ENCODE data around the gene NMNAT3. TPM values are rescaled to one million over a fixed set of nuclear protein-coding genes. Genes with fewer than 3 reads are reported as not detected.

Gene NMNAT3
- total RNA-seq, 2 donors from 2014 or later = 4.5 to 4.6 TPM

- Histone ChIP-seq H3K9me3 (no peaks in the 10 kb centered on the region), H3K9ac (ENCODE audit: low read depth in 2 of 2, low read length in 2 of 2) (no peak overlapping the region), H3K27ac (no peak overlapping the region), H3K27me3 (no peaks in the 10 kb centered on the region), H3K36me3 (no peaks in the 10 kb centered on the region), H3K4me3 (no peak overlapping the region), H3K4me1 (no peaks in the 10 kb centered on the region)
- TF ChIP-seq, protein P1, sequence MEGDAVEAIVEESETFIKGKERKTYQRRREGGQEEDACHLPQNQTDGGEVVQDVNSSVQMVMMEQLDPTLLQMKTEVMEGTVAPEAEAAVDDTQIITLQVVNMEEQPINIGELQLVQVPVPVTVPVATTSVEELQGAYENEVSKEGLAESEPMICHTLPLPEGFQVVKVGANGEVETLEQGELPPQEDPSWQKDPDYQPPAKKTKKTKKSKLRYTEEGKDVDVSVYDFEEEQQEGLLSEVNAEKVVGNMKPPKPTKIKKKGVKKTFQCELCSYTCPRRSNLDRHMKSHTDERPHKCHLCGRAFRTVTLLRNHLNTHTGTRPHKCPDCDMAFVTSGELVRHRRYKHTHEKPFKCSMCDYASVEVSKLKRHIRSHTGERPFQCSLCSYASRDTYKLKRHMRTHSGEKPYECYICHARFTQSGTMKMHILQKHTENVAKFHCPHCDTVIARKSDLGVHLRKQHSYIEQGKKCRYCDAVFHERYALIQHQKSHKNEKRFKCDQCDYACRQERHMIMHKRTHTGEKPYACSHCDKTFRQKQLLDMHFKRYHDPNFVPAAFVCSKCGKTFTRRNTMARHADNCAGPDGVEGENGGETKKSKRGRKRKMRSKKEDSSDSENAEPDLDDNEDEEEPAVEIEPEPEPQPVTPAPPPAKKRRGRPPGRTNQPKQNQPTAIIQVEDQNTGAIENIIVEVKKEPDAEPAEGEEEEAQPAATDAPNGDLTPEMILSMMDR (IDR thresholded peaks at IDR 0.05) = no peak
- intact Hi-C loops (cut with DNase I) = no loop called here
- DNase-seq = no peak
Observed at GRCh38 chr3:139676108-139676507, 1.7 kb downstream of the NMNAT3 start.

GRCh38 chr3:139675327-139675726 is 2.4 kb downstream of the NMNAT3 start:
- DNase-seq = no peak
- no peaks in the 10 kb centered on the region for H3K36me3 ChIP-seq
- TF ChIP-seq, protein P1 (IDR thresholded peaks at IDR 0.05) = no peak
- H3K4me1 ChIP-seq = no peaks in the 10 kb centered on the region
- H3K9ac ChIP-seq (ENCODE audit: low read depth in 2 of 2, low read length in 2 of 2) = no peak overlapping the region
- H3K27me3 ChIP-seq = no peaks in the 10 kb centered on the region
- H3K4me3 ChIP-seq = no peak overlapping the region
- intact Hi-C loops (cut with DNase I) = no loop called here
- H3K9me3 ChIP-seq = no peaks in the 10 kb centered on the region
- H3K27ac ChIP-seq = no peak overlapping the region

DNA sequence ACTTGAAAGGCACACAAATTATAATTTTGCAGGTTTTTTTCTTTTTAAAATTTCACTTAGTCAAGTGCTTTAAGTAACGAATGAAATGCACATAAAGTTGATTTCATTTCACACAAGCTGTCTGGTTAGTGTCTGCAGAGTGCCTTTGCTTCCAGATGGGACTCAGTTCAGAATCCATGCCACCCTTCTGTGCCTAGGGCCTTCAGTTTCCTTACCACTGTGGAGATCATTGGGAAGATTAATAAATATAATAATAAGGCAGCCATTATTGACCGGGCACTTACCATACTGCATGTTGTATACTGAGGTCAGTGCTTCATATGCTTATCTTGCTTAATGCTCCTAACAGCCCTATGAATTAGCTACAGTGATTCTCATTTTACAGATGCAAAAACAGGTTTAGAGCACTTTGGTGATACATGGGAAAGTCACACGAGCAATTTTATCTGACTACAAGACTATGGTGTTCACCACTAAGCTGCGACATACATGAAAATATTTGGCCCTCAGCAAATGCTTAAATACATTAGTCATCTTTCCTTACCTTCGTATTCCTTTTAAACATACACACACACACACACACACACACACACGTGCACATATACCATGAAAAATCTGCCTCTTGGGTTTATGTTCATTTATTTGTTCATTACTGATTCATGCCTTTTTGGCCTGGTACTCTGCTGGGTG is 3.1 kb downstream of the NMNAT3 start:
- Histone ChIP-seq H3K4me3 (no peak overlapping the region), H3K27me3 (no peaks in the 10 kb centered on the region), H3K9me3 (no peaks in the 10 kb centered on the region), H3K36me3 (no peaks in the 10 kb centered on the region), H3K4me1 (no peaks in the 10 kb centered on the region), H3K9ac (ENCODE audit: low read depth in 2 of 2, low read length in 2 of 2) (no peak overlapping the region), H3K27ac (no peak overlapping the region)
- TF ChIP-seq, protein P1 (IDR thresholded peaks at IDR 0.05) = no peak
- intact Hi-C loops (cut with DNase I) = no loop called here
- no peak for DNase-seq

DNA sequence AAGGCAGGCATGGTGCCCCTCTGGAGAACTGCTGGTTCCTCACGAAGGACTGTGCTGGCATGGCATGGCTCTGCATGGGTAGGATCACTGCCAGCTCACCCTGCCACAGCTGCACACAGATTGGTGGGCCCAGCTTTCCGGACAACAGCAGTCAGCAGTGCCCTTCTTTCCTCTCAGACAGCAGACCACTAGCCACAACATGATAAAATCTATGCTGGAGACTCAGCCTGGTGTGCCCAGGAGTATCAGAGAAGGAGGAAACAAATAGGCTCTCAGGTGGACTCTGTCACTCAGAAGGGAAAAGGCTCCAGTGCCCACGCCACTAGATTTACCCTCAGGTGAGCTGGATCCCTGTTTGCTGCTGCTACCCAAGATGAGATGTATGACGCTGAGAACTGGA is 4.9 kb downstream of the NMNAT3 start:
- H3K27ac ChIP-seq = no peak overlapping the region
- H3K9ac ChIP-seq (ENCODE audit: low read depth in 2 of 2, low read length in 2 of 2) = no peak overlapping the region
- no peaks in the 10 kb centered on the region for H3K36me3 ChIP-seq
- no peaks in the 10 kb centered on the region for H3K9me3 ChIP-seq
- DNase-seq = no peak
- intact Hi-C loops (cut with DNase I) = no loop called here
- no peaks in the 10 kb centered on the region for H3K27me3 ChIP-seq
- no peak overlapping the region for H3K4me3 ChIP-seq
- no peaks in the 10 kb centered on the region for H3K4me1 ChIP-seq
- TF ChIP-seq, protein P1 (IDR thresholded peaks at IDR 0.05) = no peak

GRCh38 chr3:139671863-139672646 is 5.7 kb downstream of the NMNAT3 start:
- TF ChIP-seq, protein P1 (IDR thresholded peaks at IDR 0.05) = no peak
- no peak for DNase-seq
- no peaks in the 10 kb centered on the region for H3K4me1 ChIP-seq
- no peak overlapping the region for H3K27ac ChIP-seq
- no peaks in the 10 kb centered on the region for H3K9me3 ChIP-seq
- intact Hi-C loops (cut with DNase I) = no loop called here
- H3K9ac ChIP-seq (ENCODE audit: low read depth in 2 of 2, low read length in 2 of 2) = no peak overlapping the region
- H3K27me3 ChIP-seq = no peaks in the 10 kb centered on the region
- no peaks in the 10 kb centered on the region for H3K36me3 ChIP-seq
- H3K4me3 ChIP-seq = no peak overlapping the region

Data from colonic mucosa (tissue), 4 donors.